GM18873 (cell line): ENCODE results near the gene LRRIQ1.
"Not testable (repeated sequence)": the region's sequence is repeated elsewhere in the genome, so short reads cannot be mapped to it uniquely, and the experiment has no call there.

Experiments
- ATAC-seq: cut with Tn5 transposase; IDR thresholded peaks from one replicate; pipeline ENCODE4 v1.9.1; 2021; ENCODE audit warnings: mild to moderate bottlenecking, moderate library complexity, moderate number of reproducible peaks; ENCODE audit not compliant: unreplicated experiment, low FRiP score

LRRIQ1 gene

GRCh38 chr12:85186236-85186635 lies 150.1 kb downstream of the LRRIQ1 start:
- no peak for ATAC-seq

- no peak for ATAC-seq
Measured at GRCh38 chr12:85188619-85189018, 152.5 kb downstream of the LRRIQ1 start.

GRCh38 chr12:85190728-85191127 lies 154.6 kb downstream of the LRRIQ1 start:
- no peak for ATAC-seq

GRCh38 chr12:85203809-85204208 lies 167.7 kb downstream of the LRRIQ1 start:
- ATAC-seq = not testable (repeated sequence)

GRCh38 chr12:85206543-85206942 lies 170.4 kb downstream of the LRRIQ1 start:
- ATAC-seq = no peak

- not testable (repeated sequence) for ATAC-seq
Measured at GRCh38 chr12:85224339-85224738, 188.2 kb downstream of the LRRIQ1 start.

- no peak for ATAC-seq
Measured at GRCh38 chr12:85225501-85225900, 189.3 kb downstream of the LRRIQ1 start.

- ATAC-seq = no peak
Measured at GRCh38 chr12:85237327-85237726, 201.2 kb downstream of the LRRIQ1 start.

- no peak for ATAC-seq
Measured at GRCh38 chr12:85244561-85244960, 208.4 kb downstream of the LRRIQ1 start.

- ATAC-seq = no peak
Measured at GRCh38 chr12:85253853-85254252, 217.7 kb downstream of the LRRIQ1 start.

- no peak for ATAC-seq
Measured at GRCh38 chr12:85257671-85258070, 221.5 kb downstream of the LRRIQ1 start.

- ATAC-seq = no peak
Measured at GRCh38 chr12:85260447-85260846, 224.3 kb downstream of the LRRIQ1 start.

- no peak for ATAC-seq
Measured at GRCh38 chr12:85260896-85261295, 224.7 kb downstream of the LRRIQ1 start.

- no peak for ATAC-seq
Measured at GRCh38 chr12:85266356-85266755, 230.2 kb downstream of the LRRIQ1 start.

GRCh38 chr12:85273381-85274314 lies 237.5 kb downstream of the LRRIQ1 start:
- ATAC-seq = no peak

GRCh38 chr12:85274315-85274651 lies 238.1 kb downstream of the LRRIQ1 start:
- no peak for ATAC-seq

GRCh38 chr12:85275374-85275773 lies 239.2 kb downstream of the LRRIQ1 start:
- ATAC-seq = no peak

- no peak for ATAC-seq
Measured at GRCh38 chr12:85277191-85277590, 241.0 kb downstream of the LRRIQ1 start.

GRCh38 chr12:85277900-85278597 lies 241.9 kb downstream of the LRRIQ1 start:
- no peak for ATAC-seq

GRCh38 chr12:85278598-85279448 lies 242.7 kb downstream of the LRRIQ1 start:
- ATAC-seq = no peak
